Ovary (tissue), 9 donors: ENCODE data around the gene FARP2. TPM values are rescaled to one million over a fixed set of nuclear protein-coding genes. Genes with fewer than 3 reads are reported as not detected.

Experiments used
- DNase-seq, 5 donors: peaks; one replicate each; pipeline ENCODE4 v3.0.0-alpha.2; 2019 to 2020
- H3K27ac ChIP-seq, 2 donors: fragments of 200-600 bp; one replicate each; pipeline versions ENCODE4 v1.5.1 to v1.8.0; 2019 to 2022
- H3K27me3 ChIP-seq: fragments of 200-600 bp; one replicate; pipeline ENCODE4 v1.8.0; 2022
- H3K36me3 ChIP-seq: fragments of 200-600 bp; sonication (generic); one replicate; pipeline ENCODE4 v1.5.1; 2019
- H3K4me1 ChIP-seq: one replicate; pipeline ENCODE4 v1.8.1; 2013; ENCODE audit warnings: mild to moderate bottlenecking, moderate library complexity; ENCODE audit not compliant: insufficient read depth
- H3K4me3 ChIP-seq: fragments of 200-600 bp; sonication (generic); one replicate; pipeline ENCODE4 v1.5.1; 2017
- H3K9me3 ChIP-seq, 2 donors: fragments of 200-600 bp in 1 of 2; sonication (generic) in 1 of 2; one replicate each; pipeline versions ENCODE4 v1.5.1 to v1.8.1; 2013 to 2019; ENCODE audit warnings: mild to moderate bottlenecking in 1 of 2, moderate library complexity in 1 of 2
- EP300 ChIP-seq: sonication (generic); formaldehyde crosslinking; IDR thresholded peaks from one replicate; pipeline ENCODE4 v1.6.1; 2017; ENCODE audit warnings: antibody characterized with exemption
- POLR2A ChIP-seq: fragments of 450-650 bp; IDR thresholded peaks from one replicate; pipeline ENCODE4 v1.6.1; 2017; ENCODE audit warnings: antibody characterized with exemption, mild to moderate bottlenecking, moderate library complexity
- WGBS, 3 donors: extraction: QIAGEN DNeasy Blood & Tissue Kit in 1 of 3; methylation state at CpG; one replicate each; pipeline versions ENCODE4 v1.1.5 to v1.1.7; 2013 to 2017; 5-methylcytosine and 5-hydroxymethylcytosine counted together
- intact Hi-C, 4 donors: fragments of 100-400 bp; cut with DNase I; formaldehyde crosslinking; loops; one replicate each; pipeline versions ENCODE4 v1.11.0 to v1.15.1; 2022 to 2023
- polyA plus RNA-seq, 2 donors: library from polyadenylated mRNA; stranded (reverse); fragments of 200-250 nt in 1 of 2; fragments of 350-450 nt in 1 of 2; fragmentation: Illumina TruSeq in 1 of 2; extraction: RNeasy Lipid Tissue Mini Kit (QIAGEN cat#74804) in 1 of 2; gene quantifications; one replicate each; pipeline ENCODE4 v1.2.3, GENCODE V29; 2013 to 2014
- total RNA-seq, 7 donors: library from RNA; depleted of rRNA in 2 of 7; stranded (reverse); fragments of >200 nt in 2 of 7; fragmentation: NEBNext Ultra II Directional in 3 of 7; extraction: Animal tissue kit (Norgen Biotek cat#: 25700) in 3 of 7; gene quantifications; one replicate each; pipeline versions ENCODE4 v1.1.0 to v1.2.4, GENCODE V29; 2016 to 2023
- TF ChIP-seq, protein P1 (sequence below), 3 donors: fragments of 450-650 bp in 2 of 3; fragments of 200-600 bp in 1 of 3; IDR thresholded peaks; one replicate each; pipeline versions ENCODE4 v1.5.1 to v1.8.0; 2016 to 2022; ENCODE audit warnings: antibody characterized with exemption in 3 of 3, mild to moderate bottlenecking in 1 of 3
- donor health status: DM: no; HTN: no; CAD: no; lungs with moderate emphysema.
- donor health status: DM: no; HTN: no; CAD: no.
- donor health status: Bipolar disorder and iron deficiency.
- donor health status: DM: yes; HTN: yes; CAD: no.
- donor health status: DM: no; HTN: no; CAD: no.
- donor health status: DM: yes; HTN: yes; CAD: no.

The FARP2 gene
- total and polyA plus RNA-seq, 9 donors, result 13.5 to 62.1 (median 39.5) TPM

DNA sequence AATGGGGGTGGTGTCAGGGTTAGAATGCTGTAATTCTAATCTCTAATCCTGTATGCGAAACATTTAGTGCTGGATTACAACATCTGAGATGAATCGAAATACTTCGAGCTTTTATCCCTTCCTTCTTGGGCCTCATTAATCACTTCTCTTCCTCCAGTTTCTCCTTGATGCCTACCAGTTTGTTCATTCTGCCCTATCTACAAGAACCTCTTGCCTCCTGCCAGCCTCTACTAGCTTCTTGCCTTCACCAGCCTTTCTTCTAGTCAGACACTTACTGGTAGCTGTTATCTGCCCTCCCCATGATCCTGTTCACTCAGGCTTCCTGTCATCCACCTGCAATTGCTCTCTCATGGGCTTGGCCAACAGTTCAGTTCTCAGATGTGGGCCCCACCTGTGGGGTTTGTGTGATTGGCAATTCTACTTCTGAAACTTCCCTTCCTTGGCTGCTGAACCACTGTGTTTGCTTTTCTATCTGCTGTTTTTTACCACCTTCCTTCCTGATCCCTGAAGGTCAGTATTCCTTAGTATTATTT is 15.4 kb upstream of the FARP2 start:
- Histone ChIP-seq H3K4me3 (no peak overlapping the region), H3K9me3 (no peaks in the 10 kb centered on the region), H3K27me3 (no peaks in the 10 kb centered on the region), H3K4me1 (no peaks in the 10 kb centered on the region), H3K36me3 (peaks cover 5% of the 10 kb centered on the region), H3K27ac (no peak overlapping the region)
- TF ChIP-seq EP300 (no peak), POLR2A (no peak)
- TF ChIP-seq, protein P1, sequence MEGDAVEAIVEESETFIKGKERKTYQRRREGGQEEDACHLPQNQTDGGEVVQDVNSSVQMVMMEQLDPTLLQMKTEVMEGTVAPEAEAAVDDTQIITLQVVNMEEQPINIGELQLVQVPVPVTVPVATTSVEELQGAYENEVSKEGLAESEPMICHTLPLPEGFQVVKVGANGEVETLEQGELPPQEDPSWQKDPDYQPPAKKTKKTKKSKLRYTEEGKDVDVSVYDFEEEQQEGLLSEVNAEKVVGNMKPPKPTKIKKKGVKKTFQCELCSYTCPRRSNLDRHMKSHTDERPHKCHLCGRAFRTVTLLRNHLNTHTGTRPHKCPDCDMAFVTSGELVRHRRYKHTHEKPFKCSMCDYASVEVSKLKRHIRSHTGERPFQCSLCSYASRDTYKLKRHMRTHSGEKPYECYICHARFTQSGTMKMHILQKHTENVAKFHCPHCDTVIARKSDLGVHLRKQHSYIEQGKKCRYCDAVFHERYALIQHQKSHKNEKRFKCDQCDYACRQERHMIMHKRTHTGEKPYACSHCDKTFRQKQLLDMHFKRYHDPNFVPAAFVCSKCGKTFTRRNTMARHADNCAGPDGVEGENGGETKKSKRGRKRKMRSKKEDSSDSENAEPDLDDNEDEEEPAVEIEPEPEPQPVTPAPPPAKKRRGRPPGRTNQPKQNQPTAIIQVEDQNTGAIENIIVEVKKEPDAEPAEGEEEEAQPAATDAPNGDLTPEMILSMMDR (IDR thresholded peaks at IDR 0.05), result no peak
- 26 to 37% (median 37%) methylated on average over 3 of the region's 3 CpGs for WGBS, 3 donors
- no peak for DNase-seq
- intact Hi-C loops, result no loop called here

DNA sequence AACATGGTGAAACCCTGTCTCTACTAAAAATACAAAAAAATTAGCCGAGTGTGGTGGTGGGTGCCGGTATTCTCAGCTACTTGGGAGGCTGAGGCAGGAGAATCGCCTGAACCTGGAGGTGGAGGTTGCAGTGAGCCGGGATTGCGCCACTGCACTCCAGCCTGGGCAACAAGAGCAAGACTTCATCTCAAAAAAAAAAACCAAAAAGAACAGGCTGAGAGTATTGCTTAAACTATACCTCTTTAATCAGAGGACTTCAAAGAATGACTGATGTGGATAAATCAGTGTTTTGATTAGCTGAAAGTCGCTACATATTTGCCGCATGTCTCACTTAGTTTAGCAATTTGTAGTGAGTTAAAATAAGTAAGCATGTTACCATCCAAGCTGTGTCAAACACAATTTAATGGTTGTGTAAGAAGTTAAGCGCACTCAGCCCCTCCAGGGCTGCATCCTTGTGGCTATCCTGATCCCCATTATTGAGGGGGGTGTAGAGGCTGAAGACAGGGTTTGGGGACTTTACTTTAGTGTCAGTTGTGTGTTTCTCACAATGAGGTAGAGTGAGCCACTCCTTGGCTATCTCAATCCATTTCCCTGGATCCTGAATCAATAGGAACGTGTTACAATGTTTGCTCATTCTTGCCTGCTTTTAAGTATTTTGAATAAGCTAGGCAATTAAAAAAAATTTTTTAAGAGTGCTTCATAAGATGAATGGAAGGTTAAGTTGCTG is 11.0 kb upstream of the FARP2 start:
- no peak for TF ChIP-seq EP300
- TF ChIP-seq, protein P1 (IDR thresholded peaks at IDR 0.05), result no peak
- Histone ChIP-seq H3K27ac (no peak overlapping the region), H3K4me1 (no peaks in the 10 kb centered on the region), H3K36me3 (peaks cover 5% of the 10 kb centered on the region), H3K9me3 (no peaks in the 10 kb centered on the region), H3K27me3 (no peaks in the 10 kb centered on the region), H3K4me3 (no peak overlapping the region)
- intact Hi-C loops, result no loop called here
- no peak for DNase-seq
- 85 to 94% (median 93%) methylated on average over 9 of the region's 9 CpGs for WGBS, 3 donors

DNA sequence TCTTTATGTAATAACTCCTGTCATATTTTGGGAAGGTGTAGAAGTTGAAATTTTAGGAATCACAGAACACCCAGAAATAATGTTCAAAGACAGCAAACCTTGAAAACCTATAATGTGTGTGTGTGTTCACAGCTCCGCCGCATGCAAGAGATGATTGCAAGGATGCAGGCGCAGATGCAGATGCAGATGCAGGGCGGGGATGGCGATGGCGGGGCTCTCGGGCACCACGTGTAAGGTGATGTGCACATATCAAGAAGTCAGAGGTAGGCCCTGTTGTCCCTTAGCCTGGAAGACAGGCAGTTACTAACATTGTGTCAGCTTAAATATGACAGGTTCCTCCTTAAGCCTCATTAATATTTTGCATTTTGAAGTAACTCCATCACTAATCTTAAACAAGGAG is 6.1 kb upstream of the FARP2 start:
- Histone ChIP-seq H3K27me3 (no peaks in the 10 kb centered on the region), H3K27ac (no peak overlapping the region), H3K4me1 (no peaks in the 10 kb centered on the region), H3K9me3 (no peaks in the 10 kb centered on the region), H3K4me3 (no peak overlapping the region), H3K36me3 (no peaks in the 10 kb centered on the region)
- intact Hi-C loops, result no loop called here
- DNase-seq, result no peak
- TF ChIP-seq, protein P1 (IDR thresholded peaks at IDR 0.05), result no peak
- TF ChIP-seq EP300 (no peak), POLR2A (no peak)
- WGBS, 3 donors, result 91 to 95% (median 92%) methylated on average over 8 of the region's 8 CpGs

DNA sequence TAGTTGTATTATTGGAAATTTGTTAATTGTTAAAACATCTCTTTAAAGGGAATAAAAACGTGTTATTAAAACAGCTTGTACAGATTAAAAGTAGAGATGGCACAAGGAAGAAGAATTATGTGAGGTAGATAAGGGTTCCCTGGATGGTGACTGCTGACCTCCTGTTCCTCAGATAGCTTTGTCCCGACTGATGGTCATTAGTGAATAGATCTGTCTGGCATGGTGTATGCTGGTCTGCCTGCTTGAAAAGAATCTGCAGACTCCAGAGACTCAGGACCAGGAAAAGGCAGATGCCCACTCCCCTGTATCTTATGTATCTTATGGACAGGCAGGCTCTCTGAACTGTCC is 5.6 kb upstream of the FARP2 start:
- no peak for TF ChIP-seq EP300
- TF ChIP-seq POLR2A, result no peak
- TF ChIP-seq, protein P1 (IDR thresholded peaks at IDR 0.05), result no peak
- H3K4me1 ChIP-seq, result peaks cover 3% of the 10 kb centered on the region
- 56 to 68% (median 57%) methylated on average over 2 of the region's 2 CpGs for WGBS, 3 donors
- no peaks in the 10 kb centered on the region for H3K9me3 ChIP-seq
- H3K27ac ChIP-seq, result no peak overlapping the region
- no peak for DNase-seq
- H3K4me3 ChIP-seq, result no peak overlapping the region
- no peaks in the 10 kb centered on the region for H3K36me3 ChIP-seq
- intact Hi-C loops, result no loop called here
- no peaks in the 10 kb centered on the region for H3K27me3 ChIP-seq
